ENCODE results near the gene EFL1. TPM values are rescaled to one million over a fixed set of nuclear protein-coding genes. Genes with fewer than 3 reads are reported as not detected.

The EFL1 gene
- total and polyA plus RNA-seq, 11 donors, result 3.5 to 19.2 (median 15.6) TPM

- H3K27ac ChIP-seq, result no peak overlapping the region
- no peak for TF ChIP-seq POLR2A (IDR thresholded peaks at IDR 0.05)
- TF ChIP-seq CTCF (IDR thresholded peaks at IDR 0.05), result no peak
- ATAC-seq, result no peak
- H3K4me1 ChIP-seq, result peaks cover 0 to 2% (median 0%) of the 10 kb centered on the region in 12 donors
- no peak for DNase-seq
- no peaks in the 10 kb centered on the region for H3K36me3 ChIP-seq
- no peak overlapping the region for H3K4me3 ChIP-seq
- no peaks in the 10 kb centered on the region for H3K27me3 ChIP-seq
- H3K9me3 ChIP-seq, result peaks cover 0 to 9% (median 0%) of the 10 kb centered on the region in 12 donors
- intact Hi-C loops (cut with DNase I), result no loop called here
- WGBS, 4 donors, result 85 to 90% (median 87%) methylated on average over 16 of the region's 16 CpGs
Measured at GRCh38 chr15:82306791-82307713, 44.5 kb upstream of the EFL1 start.

GRCh38 chr15:82305621-82306048 is 43.1 kb upstream of the EFL1 start:
- H3K36me3 ChIP-seq, result no peaks in the 10 kb centered on the region
- peaks cover 0 to 16% (median 0%) of the 10 kb centered on the region in 12 donors for H3K4me1 ChIP-seq
- WGBS, 4 donors, result 85 to 92% (median 88%) methylated on average over 5 to 7 of the region's 7 CpGs
- intact Hi-C loops (cut with DNase I), result no loop called here
- TF ChIP-seq POLR2A (IDR thresholded peaks at IDR 0.05) (no peak), CTCF (IDR thresholded peaks at IDR 0.05) (no peak)
- H3K27ac ChIP-seq, result no peak overlapping the region
- H3K27me3 ChIP-seq, result no peaks in the 10 kb centered on the region
- DNase-seq, result no peak
- peaks cover 0 to 7% (median 0%) of the 10 kb centered on the region in 12 donors for H3K9me3 ChIP-seq
- no peak for ATAC-seq
- no peak overlapping the region for H3K4me3 ChIP-seq

GRCh38 chr15:82304778-82305090 is 42.2 kb upstream of the EFL1 start:
- Histone ChIP-seq H3K4me1 (peaks cover 0 to 16% (median 0%) of the 10 kb centered on the region in 12 donors), H3K4me3 (no peak overlapping the region), H3K9me3 (no peaks in the 10 kb centered on the region), H3K36me3 (no peaks in the 10 kb centered on the region), H3K27me3 (no peaks in the 10 kb centered on the region), H3K27ac (no peak overlapping the region)
- 87 to 94% (median 90%) methylated on average over 4 of the region's 4 CpGs for WGBS, 4 donors
- ATAC-seq (no peak), DNase-seq (no peak)
- TF ChIP-seq CTCF (IDR thresholded peaks at IDR 0.05) (no peak), POLR2A (IDR thresholded peaks at IDR 0.05) (no peak)
- intact Hi-C loops (cut with DNase I), result no loop called here

- H3K27ac ChIP-seq, result no peak overlapping the region
- no peak for DNase-seq
- no peak for ATAC-seq
- H3K4me3 ChIP-seq, result no peak overlapping the region
- no peaks in the 10 kb centered on the region for H3K9me3 ChIP-seq
- no peaks in the 10 kb centered on the region for H3K36me3 ChIP-seq
- 91 to 95% (median 94%) methylated on average over 7 to 12 of the region's 12 CpGs for WGBS, 4 donors
- H3K27me3 ChIP-seq, result no peaks in the 10 kb centered on the region
- peaks cover 0 to 16% (median 0%) of the 10 kb centered on the region in 12 donors for H3K4me1 ChIP-seq
- TF ChIP-seq POLR2A (IDR thresholded peaks at IDR 0.05), result no peak
- TF ChIP-seq CTCF (IDR thresholded peaks at IDR 0.05), result no peak
- intact Hi-C loops (cut with DNase I), result no loop called here
Measured at GRCh38 chr15:82303956-82304777, 41.6 kb upstream of the EFL1 start.

Data from heart left ventricle (tissue), 16 donors.